Heart left ventricle (tissue), 16 donors: Measurements from ENCODE around the gene SPIC. TPM values are rescaled to one million over a fixed set of nuclear protein-coding genes. Genes with fewer than 3 reads are reported as not detected.
A peak's percentile ranks its signal among the peaks of the same experiment; 100 is the strongest.

Source experiments
- ATAC-seq, 4 donors: fragments of 200-7000 bp; cut with Tn5 transposase; one replicate each; pipeline ENCODE4 v1.9.1; 2020 to 2022; ENCODE audit warnings: moderate library complexity in 4 of 4, mild to moderate bottlenecking in 3 of 4, moderate number of reproducible peaks in 1 of 4
- DNase-seq, 5 donors: peaks; one replicate each; pipeline ENCODE4 v3.0.0-alpha.2; 2020
- H3K27ac ChIP-seq, 12 donors: fragments of 200-600 bp; sonication (generic) in 4 of 12; one replicate each; pipeline versions ENCODE4 v1.5.0 to v1.8.0; 2016 to 2022; ENCODE audit warnings: mild to moderate bottlenecking in 2 of 12
- H3K27me3 ChIP-seq, 9 donors: fragments of 200-600 bp; sonication (generic) in 2 of 9; one replicate each; pipeline versions ENCODE4 v1.5.1 to v1.8.0; 2016 to 2022; ENCODE audit warnings: mild to moderate bottlenecking in 3 of 9
- H3K36me3 ChIP-seq, 9 donors: fragments of 200-600 bp; sonication (generic) in 2 of 9; one replicate each; pipeline versions ENCODE4 v1.5.0 to v1.8.0; 2018 to 2022; ENCODE audit warnings: mild to moderate bottlenecking in 2 of 9
- H3K4me1 ChIP-seq, 12 donors: fragments of 200-600 bp; sonication (generic) in 4 of 12; one replicate each; pipeline versions ENCODE4 v1.5.0 to v1.8.0; 2016 to 2022; ENCODE audit warnings: mild to moderate bottlenecking in 3 of 12
- H3K4me3 ChIP-seq, 12 donors: fragments of 200-600 bp; sonication (generic) in 4 of 12; one replicate each; pipeline versions ENCODE4 v1.5.0 to v1.8.0; 2017 to 2022; ENCODE audit warnings: mild to moderate bottlenecking in 9 of 12, moderate library complexity in 4 of 12
- H3K9me3 ChIP-seq, 12 donors: fragments of 200-600 bp; sonication (generic) in 4 of 12; one replicate each; pipeline versions ENCODE4 v1.5.0 to v1.8.0; 2016 to 2022; ENCODE audit warnings: mild to moderate bottlenecking in 1 of 12
- CTCF ChIP-seq, 12 donors: fragments of 200-600 bp; sonication (generic) in 4 of 12; IDR thresholded peaks; one replicate each; pipeline versions ENCODE4 v1.5.0 to v1.8.0; 2018 to 2022; ENCODE audit warnings: antibody characterized with exemption in 12 of 12, mild to moderate bottlenecking in 5 of 12
- POLR2A ChIP-seq, 2 donors: fragments of 450-650 bp; IDR thresholded peaks; one replicate each; pipeline ENCODE4 v1.6.1; 2017; ENCODE audit warnings: antibody characterized with exemption in 2 of 2, mild to moderate bottlenecking in 2 of 2, moderate library complexity in 2 of 2
- WGBS, 4 donors: extraction: QIAGEN DNeasy Blood & Tissue Kit in 2 of 4; methylation state at CpG; one replicate each; pipeline versions ENCODE4 v1.1.5 to v1.1.7; 2013 to 2018; 5-methylcytosine and 5-hydroxymethylcytosine counted together
- intact Hi-C, 10 donors: fragments of 100-400 bp; cut with DNase I; formaldehyde crosslinking; loops; one replicate each; pipeline versions ENCODE4 v1.11.1 to v1.14.2; 2022
- polyA plus RNA-seq, 2 donors: library from polyadenylated mRNA; stranded (reverse); fragments of 200-250 nt; gene quantifications; one replicate each; pipeline ENCODE4 v1.2.3, GENCODE V29; 2013
- total RNA-seq, 9 donors: library from RNA; depleted of rRNA in 2 of 9; stranded (reverse); fragments of >200 nt in 2 of 9; fragmentation: NEBNext Ultra II Directional in 3 of 9; extraction: Animal tissue kit (Norgen Biotek cat#: 25700) in 3 of 9; gene quantifications; one replicate each; pipeline versions ENCODE4 v1.1.0 to v1.2.4, GENCODE V29; 2016 to 2023
- donor health status: ischemic (EF 13 %, LVEDD 7.1; RV severe dilation, severe dysfunction).
- donor health status: healthy with polysubstance abuse.
- donor health status: DM: no; HTN: yes; CAD: no.
- donor health status: DM: no; HTN: no; CAD: no.
- donor health status: ischemic (EF 25% LVEDD 6.9; RV normal size, moderate dysfunction).
- donor health status: ischemic (EF 25% LVEDD 5.7; RV mildly dilated, moderate dysfunction).
- donor health status: healthy.
- donor health status: DM: yes; HTN: yes; CAD: no.
- donor health status: ischemic (EF 35%, LVEDD 5.7; RV mildly dilated, moderate dysfunction).
- donor health status: nonischemic (EF 11% LVEDD 7.7; RV severe dilation, severe dysfunction).
- donor health status: DM: yes; HTN: yes; CAD: no.
- donor health status: PGD.
- donor health status: ischemic (EF 29% LVEDD 5.4; RV normal size, mild dysfunction).
- donor health status: nonischemic (EF 23%, LVEDD 6.1; RV moderate dilation, normal function).

SPIC gene
- total and polyA plus RNA-seq, 11 donors, result 0.68 to 2.5 TPM; not detected in 9

GRCh38 chr12:101441461-101442224 lies 33.5 kb upstream of the SPIC start:
- no peaks in the 10 kb centered on the region for H3K36me3 ChIP-seq
- intact Hi-C loops, result no loop called here
- ATAC-seq (no peak), DNase-seq (no peak)
- peaks cover 0 to 18% (median 0%) of the 10 kb centered on the region in 12 donors for H3K4me1 ChIP-seq
- H3K4me3 ChIP-seq, result no peak overlapping the region
- TF ChIP-seq CTCF (IDR thresholded peaks at IDR 0.05) (no peak), POLR2A (IDR thresholded peaks at IDR 0.05) (no peak)
- peaks cover 0 to 4% (median 0%) of the 10 kb centered on the region in 9 donors for H3K27me3 ChIP-seq
- H3K9me3 ChIP-seq, result no peaks in the 10 kb centered on the region
- peak overlapping the region in 1 of 12 donors; percentile 60 for H3K27ac ChIP-seq

GRCh38 chr12:101455685-101456084 lies 19.5 kb upstream of the SPIC start:
- TF ChIP-seq CTCF (IDR thresholded peaks at IDR 0.05) (no peak), POLR2A (IDR thresholded peaks at IDR 0.05) (no peak)
- Histone ChIP-seq H3K27me3 (no peaks in the 10 kb centered on the region), H3K4me3 (no peak overlapping the region), H3K36me3 (no peaks in the 10 kb centered on the region), H3K27ac (no peak overlapping the region), H3K4me1 (peaks cover 0 to 26% (median 0%) of the 10 kb centered on the region in 12 donors), H3K9me3 (peaks cover 0 to 7% (median 0%) of the 10 kb centered on the region in 12 donors)
- intact Hi-C loops, result no loop called here
- WGBS, 4 donors, result 65 to 73% (median 72%) methylated on average over 4 of the region's 4 CpGs
- no peak for DNase-seq
- peak in 1 of 4 donors; percentile 22 for ATAC-seq

- DNase-seq, result no peak
Measured at GRCh38 chr12:101459642-101460346, 15.3 kb upstream of the SPIC start.

More at GRCh38 chr12:101459642-101460346, 15.3 kb upstream of the SPIC start:
- Histone ChIP-seq H3K4me1 (peaks cover 0 to 26% (median 0%) of the 10 kb centered on the region in 12 donors), H3K4me3 (no peak overlapping the region), H3K9me3 (peaks cover 0 to 7% (median 0%) of the 10 kb centered on the region in 12 donors), H3K27me3 (no peaks in the 10 kb centered on the region), H3K36me3 (no peaks in the 10 kb centered on the region), H3K27ac (peak overlapping the region in 1 of 12 donors; percentile 60)
- intact Hi-C loops, result no loop called here
- no peak for TF ChIP-seq POLR2A (IDR thresholded peaks at IDR 0.05)
- TF ChIP-seq CTCF (IDR thresholded peaks at IDR 0.05), result no peak
- no peak for ATAC-seq
- WGBS, 4 donors, result 45 to 49% (median 47%) methylated on average over 4 of the region's 4 CpGs
